Urinary bladder (tissue), 2 donors: ENCODE results near the gene SCRT2. TPM values are rescaled to one million over a fixed set of nuclear protein-coding genes. Genes with fewer than 3 reads are reported as not detected.

Experiments used
- polyA plus RNA-seq: library from polyadenylated mRNA; stranded (reverse); fragments of 200-250 nt; gene quantifications from one replicate; pipeline ENCODE4 v1.2.3, GENCODE V29; 2013
- total RNA-seq: library from RNA; depleted of rRNA; stranded (reverse); fragments of >200 nt; gene quantifications from one replicate; pipeline ENCODE4 v1.2.3, GENCODE V29; 2014
- donor health status: healthy.

SCRT2 gene
- total and polyA plus RNA-seq, 2 donors, result not detected

Other genes with a start within 250 kb of the SCRT2 start
- gene TBC1D20, start 213.3 kb downstream of the SCRT2 start, total RNA-seq, result 26.9 TPM
- gene TBC1D20, start 213.3 kb downstream of the SCRT2 start, polyA plus RNA-seq, result 37.0 TPM
- gene CSNK2A1, start 132.0 kb downstream of the SCRT2 start, total RNA-seq, result 168 TPM
- 54.6 TPM for gene CSNK2A1, start 132.0 kb downstream of the SCRT2 start, polyA plus RNA-seq
- gene TCF15, start 65.5 kb downstream of the SCRT2 start, total RNA-seq, result 0.42 TPM
- gene TCF15, start 65.5 kb downstream of the SCRT2 start, polyA plus RNA-seq, result 0.65 TPM
- 11.9 TPM for gene SRXN1, start 22.6 kb downstream of the SCRT2 start, total RNA-seq
- gene SRXN1, start 22.6 kb downstream of the SCRT2 start, polyA plus RNA-seq, result 44.1 TPM
- 1.9 TPM for gene SLC52A3, start 92.7 kb upstream of the SCRT2 start, total RNA-seq
- 2.8 TPM for gene SLC52A3, start 92.7 kb upstream of the SCRT2 start, polyA plus RNA-seq
- 3.3 TPM for gene FAM110A, start 157.9 kb upstream of the SCRT2 start, total RNA-seq
- gene FAM110A, start 157.9 kb upstream of the SCRT2 start, polyA plus RNA-seq, result 6.9 TPM
- 0.21 TPM for gene ANGPT4, start 240.5 kb upstream of the SCRT2 start, total RNA-seq
- 2.0 TPM for gene ANGPT4, start 240.5 kb upstream of the SCRT2 start, polyA plus RNA-seq